GM23248 (cell line): Measurements from ENCODE around the gene OR7G1. TPM values are rescaled to one million over a fixed set of nuclear protein-coding genes. Genes with fewer than 3 reads are reported as not detected.

ENCODE experiments used
- DNase-seq: peaks from one replicate; pipeline ENCODE4 v3.0.0-alpha.2; 2015
- H2AFZ ChIP-seq: fragments of 200-600 bp; sonication (generic); 2 replicates; pipeline ENCODE4 v1.6.1; 2016; ENCODE audit warnings: antibody characterized with exemption
- H3F3A ChIP-seq: fragments of 200-600 bp; sonication (generic); 2 replicates; pipeline ENCODE4 v1.6.1; 2016; ENCODE audit warnings: mild to moderate bottlenecking, antibody characterized with exemption, mixed run types; ENCODE audit not compliant: insufficient read depth
- H3K27ac ChIP-seq: fragments of 200-600 bp; sonication (generic); 2 replicates; pipeline ENCODE4 v1.5.1; 2016; ENCODE audit warnings: mild to moderate bottlenecking
- H3K27me3 ChIP-seq: fragments of 200-600 bp; sonication (generic); replicated peaks from 2 replicates; pipeline ENCODE4 v1.6.1; 2016; ENCODE audit warnings: mild to moderate bottlenecking; ENCODE audit not compliant: insufficient read depth
- H3K36me3 ChIP-seq: fragments of 200-600 bp; sonication (generic); 2 replicates; pipeline ENCODE4 v1.6.1; 2016; ENCODE audit warnings: low read depth, mild to moderate bottlenecking
- H3K4me1 ChIP-seq: fragments of 200-600 bp; sonication (generic); 2 replicates; pipeline ENCODE4 v1.6.1; 2016; ENCODE audit warnings: mild to moderate bottlenecking; ENCODE audit not compliant: insufficient read depth
- H3K4me2 ChIP-seq: fragments of 200-600 bp; sonication (generic); one replicate; pipeline ENCODE4 v1.6.1; 2016; ENCODE audit warnings: mild to moderate bottlenecking; ENCODE audit not compliant: unreplicated experiment
- H3K4me3 ChIP-seq: fragments of 200-600 bp; sonication (generic); 2 replicates; pipeline ENCODE4 v1.5.1; 2016; ENCODE audit warnings: mild to moderate bottlenecking
- H3K79me2 ChIP-seq: fragments of 200-600 bp; sonication (generic); 2 replicates; pipeline ENCODE4 v1.6.1; 2016; ENCODE audit warnings: mild to moderate bottlenecking; ENCODE audit not compliant: insufficient read depth
- H3K9ac ChIP-seq: fragments of 200-600 bp; sonication (generic); 2 replicates; pipeline ENCODE4 v1.6.1; 2016; ENCODE audit warnings: mild to moderate bottlenecking
- H3K9me2 ChIP-seq: fragments of 200-600 bp; sonication (generic); 2 replicates; pipeline ENCODE4 v1.6.1; 2016; ENCODE audit warnings: mixed run types, mild to moderate bottlenecking, moderate library complexity; ENCODE audit not compliant: insufficient read depth
- H3K9me3 ChIP-seq: fragments of 200-600 bp; sonication (generic); one replicate; pipeline ENCODE4 v1.6.1; 2017; ENCODE audit warnings: low read depth
- H4K20me1 ChIP-seq: fragments of 200-600 bp; sonication (generic); 2 replicates; pipeline ENCODE4 v1.6.0; 2016; ENCODE audit not compliant: insufficient read depth
- EZH2 ChIP-seq: fragments of 200-600 bp; sonication (generic); IDR thresholded peaks from 2 replicates; pipeline ENCODE4 v1.6.1; 2018; ENCODE audit warnings: antibody characterized with exemption, mild to moderate bottlenecking; ENCODE audit not compliant: insufficient read depth, poor library complexity, severe bottlenecking
- EZH2phosphoT487 ChIP-seq: fragments of 200-600 bp; sonication (generic); IDR thresholded peaks from 2 replicates; pipeline ENCODE4 v1.6.1; 2018; ENCODE audit warnings: antibody characterized with exemption, moderate library complexity, mild to moderate bottlenecking, low read depth; ENCODE audit not compliant: insufficient read depth
- WGBS, 2 experiments: methylation state at CpG; one replicate each; pipeline ENCODE4 v1.1.6; 2015 to 2017; ENCODE audit warnings: low lambda C conversion rate in 2 of 2, low coverage in 1 of 2; ENCODE audit errors: missing lambda C conversion rate in 2 of 2; 5-methylcytosine and 5-hydroxymethylcytosine counted together
- in situ Hi-C: fragments of 300-500 bp; cut with MboI; formaldehyde crosslinking; loops from 2 replicates; pipeline ENCODE4 v1.15.0; 2020
- polyA plus RNA-seq: library from polyadenylated mRNA; unstranded; fragments of >200 nt; fragmentation: Nextera tagmentation; extraction: Ambion mirVana; gene quantifications from 2 replicates; pipeline ENCODE4 v1.2.1, GENCODE V29; 2016
- total RNA-seq: library from RNA; depleted of rRNA; stranded (reverse); fragments of >200 nt; shearing (Covaris generic); gene quantifications from 2 replicates; pipeline ENCODE4 v1.2.3, GENCODE V29; 2014

Gene OR7G1
- total and polyA plus RNA-seq, 2 experiments from 2014 or later = not detected

DNA sequence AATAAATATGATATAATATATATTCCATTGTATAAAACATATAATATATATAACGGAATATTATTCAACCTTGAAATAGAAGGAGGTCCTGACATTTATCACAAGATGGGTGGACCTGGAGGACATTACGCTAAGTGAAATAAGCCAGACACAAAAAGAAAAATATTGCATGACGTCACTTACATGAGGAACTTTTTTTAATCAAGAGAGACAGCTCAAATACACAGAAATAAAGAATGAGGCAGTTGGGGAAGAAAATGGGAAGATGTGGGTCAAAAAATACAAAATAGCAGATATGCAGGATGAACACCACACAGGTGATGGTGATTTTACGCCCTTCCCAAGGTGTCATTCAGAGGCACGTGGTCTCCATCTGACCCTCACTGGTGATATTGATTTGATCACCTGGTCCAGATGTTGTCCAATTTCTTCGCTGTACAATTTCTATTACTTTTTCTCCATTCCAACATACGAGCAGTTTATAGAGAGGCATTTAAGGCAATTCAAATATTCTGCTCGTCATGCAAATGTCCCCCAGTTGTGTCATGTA, 24.1 kb upstream of the OR7G1 start:
- Histone ChIP-seq H3K9me2 (no peaks in the 10 kb centered on the region), H3K9me3 (no peaks in the 10 kb centered on the region), H3K79me2 (peaks cover 45% of the 10 kb centered on the region), H3K9ac (peak overlapping the region; percentile 98), H3K4me3 (peak overlapping the region; percentile 100), H3K36me3 (peaks cover 13% of the 10 kb centered on the region; the same call in 1 of the 2 replicates), H3K27ac (no peak overlapping the region), H3K4me1 (peaks cover 8% of the 10 kb centered on the region), H4K20me1 (peaks cover 3% of the 10 kb centered on the region; the same call in 1 of the 2 replicates), H3K27me3 (no peaks in the 10 kb centered on the region), H3F3A (peaks cover 2% of the 10 kb centered on the region; the same call in 1 of the 2 replicates), H2AFZ (peak overlapping the region; percentile 100), H3K4me2 (peak overlapping the region; percentile 98)
- DNase-seq = peak; percentile 13
- WGBS, 2 experiments = 20 to 21% methylated on average over 8 of the region's 8 CpGs
- in situ Hi-C loops = loop anchor here (10.0 kb wide), 1 partner anchor 645 kb away; no protein-coding TSS in a partner anchor
- TF ChIP-seq EZH2 = no peak
- no peak for TF ChIP-seq EZH2phosphoT487

DNA sequence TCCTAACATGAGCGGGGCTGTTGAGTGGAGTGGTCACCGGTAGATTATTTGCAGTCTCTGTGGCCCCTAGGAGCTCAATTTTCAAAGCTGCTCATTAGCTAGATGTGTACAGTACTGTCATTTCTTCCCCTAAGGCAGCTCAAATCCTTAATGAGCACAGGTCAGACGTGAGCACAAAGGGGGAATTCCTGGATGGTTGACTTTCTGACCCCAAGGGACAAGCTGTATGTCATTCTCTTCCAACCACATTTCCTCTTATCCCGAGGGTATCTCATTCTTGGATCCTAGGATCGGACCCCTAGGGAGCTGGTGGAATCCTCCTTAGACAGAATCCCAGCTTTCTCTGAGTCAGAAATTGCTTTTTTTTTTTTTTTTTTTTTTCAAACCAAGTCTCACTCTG, 16.9 kb upstream of the OR7G1 start:
- Histone ChIP-seq H3K79me2 (no peaks in the 10 kb centered on the region), H3K4me2 (no peak overlapping the region), H3K9me3 (no peaks in the 10 kb centered on the region), H2AFZ (no peak overlapping the region), H3K36me3 (no peaks in the 10 kb centered on the region), H3K27ac (no peak overlapping the region), H3K4me3 (no peak overlapping the region), H3K9ac (no peak overlapping the region), H4K20me1 (no peaks in the 10 kb centered on the region), H3K9me2 (no peaks in the 10 kb centered on the region), H3F3A (no peaks in the 10 kb centered on the region), H3K4me1 (no peaks in the 10 kb centered on the region), H3K27me3 (no peaks in the 10 kb centered on the region)
- no peak for TF ChIP-seq EZH2
- no peak for TF ChIP-seq EZH2phosphoT487
- WGBS, 2 experiments = 35 to 41% methylated on average over 5 of the region's 5 CpGs
- in situ Hi-C loops = loop anchor here (10.0 kb wide), 1 partner anchor 652 kb away; no protein-coding TSS in a partner anchor
- DNase-seq = no peak

DNA sequence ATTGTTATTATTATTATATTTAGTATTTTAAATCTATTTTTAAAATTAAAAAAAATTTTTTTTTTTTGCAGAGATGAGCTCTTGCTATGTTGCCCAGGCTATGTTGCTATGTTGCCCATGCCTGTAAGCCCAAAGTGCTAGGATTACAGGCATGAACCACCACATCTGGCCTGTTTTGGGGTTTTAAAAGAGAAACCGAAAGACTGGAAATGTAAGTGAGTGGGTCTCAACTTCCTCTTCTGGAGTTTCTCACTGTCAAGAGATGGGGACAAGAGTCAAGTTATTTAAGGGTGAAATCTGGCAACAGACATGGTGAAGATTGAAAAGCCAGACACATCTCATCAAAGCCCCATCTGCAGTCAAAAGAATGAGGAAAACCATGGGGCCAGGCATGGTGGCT, 15.4 kb upstream of the OR7G1 start:
- H3K4me1 ChIP-seq = no peaks in the 10 kb centered on the region
- DNase-seq = no peak
- H4K20me1 ChIP-seq = no peaks in the 10 kb centered on the region
- H3K9me2 ChIP-seq = no peaks in the 10 kb centered on the region
- no peaks in the 10 kb centered on the region for H3K27me3 ChIP-seq
- H3F3A ChIP-seq = no peaks in the 10 kb centered on the region
- no peak overlapping the region for H2AFZ ChIP-seq
- no peaks in the 10 kb centered on the region for H3K36me3 ChIP-seq
- WGBS, 2 experiments = 19 to 51% methylated on average over 1 of the region's 1 CpG
- no peak overlapping the region for H3K4me2 ChIP-seq
- TF ChIP-seq EZH2 (no peak), EZH2phosphoT487 (no peak)
- no peaks in the 10 kb centered on the region for H3K9me3 ChIP-seq
- H3K9ac ChIP-seq = no peak overlapping the region
- in situ Hi-C loops = loop anchor here (10.0 kb wide), 1 partner anchor 654 kb away; no protein-coding TSS in a partner anchor
- no peak overlapping the region for H3K4me3 ChIP-seq
- no peaks in the 10 kb centered on the region for H3K79me2 ChIP-seq
- H3K27ac ChIP-seq = no peak overlapping the region

DNA sequence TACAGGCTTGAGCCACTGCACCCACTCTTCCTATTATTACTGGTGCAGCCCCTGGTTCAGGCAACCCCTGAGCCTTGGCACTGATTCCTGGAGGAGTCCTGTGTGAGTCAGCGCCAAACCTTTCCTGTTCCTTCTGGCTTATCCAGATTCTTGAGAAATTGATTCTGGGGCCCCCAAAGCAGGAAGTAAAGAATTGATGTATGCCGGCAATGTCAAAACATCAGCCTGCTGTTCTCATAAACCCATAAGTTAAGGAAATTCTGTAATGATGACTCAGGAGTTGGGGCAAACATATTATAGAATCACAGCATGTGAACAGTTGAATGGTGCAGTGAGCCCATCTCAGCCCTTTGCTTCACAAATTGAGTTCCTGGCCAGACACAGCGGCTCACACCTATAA, 12.6 kb upstream of the OR7G1 start:
- no peaks in the 10 kb centered on the region for H3F3A ChIP-seq
- H3K9me3 ChIP-seq = no peaks in the 10 kb centered on the region
- H3K4me1 ChIP-seq = no peaks in the 10 kb centered on the region
- H2AFZ ChIP-seq = no peak overlapping the region
- no peaks in the 10 kb centered on the region for H4K20me1 ChIP-seq
- DNase-seq = peak; percentile 5
- no peaks in the 10 kb centered on the region for H3K27me3 ChIP-seq
- H3K4me3 ChIP-seq = no peak overlapping the region
- no peak overlapping the region for H3K27ac ChIP-seq
- no peak overlapping the region for H3K4me2 ChIP-seq
- TF ChIP-seq EZH2 (no peak), EZH2phosphoT487 (no peak)
- H3K79me2 ChIP-seq = no peaks in the 10 kb centered on the region
- H3K9ac ChIP-seq = no peak overlapping the region
- in situ Hi-C loops = no loop called here
- 35 to 43% methylated on average over 3 of the region's 3 CpGs for WGBS, 2 experiments
- H3K36me3 ChIP-seq = no peaks in the 10 kb centered on the region
- H3K9me2 ChIP-seq = no peaks in the 10 kb centered on the region
